Neural crest cell (in vitro differentiated cells): ENCODE data around the gene DISP1. TPM values are rescaled to one million over a fixed set of nuclear protein-coding genes. Genes with fewer than 3 reads are reported as not detected.

Experiments used
- DNase-seq: peaks from one replicate; pipeline ENCODE4 v3.0.0; 2021; ENCODE audit warnings: low read depth, mixed read lengths, low spot score
- H3K27ac Mint-ChIP-seq: one replicate; pipeline ENCODE4 v1.8.0; 2021; ENCODE audit warnings: mild to moderate bottlenecking, mixed read lengths; ENCODE audit not compliant: unreplicated experiment
- H3K27me3 Mint-ChIP-seq: 2 replicates; pipeline ENCODE4 v1.8.0; 2021; ENCODE audit warnings: low read depth, mild to moderate bottlenecking, mixed read lengths
- H3K36me3 Mint-ChIP-seq: 2 replicates; pipeline ENCODE4 v1.8.0; 2021; ENCODE audit warnings: low read depth, mild to moderate bottlenecking, mixed read lengths
- H3K4me1 Mint-ChIP-seq: 2 replicates; pipeline ENCODE4 v1.8.0; 2021; ENCODE audit warnings: mixed read lengths
- H3K4me3 Mint-ChIP-seq: one replicate; pipeline ENCODE4 v1.8.0; 2021; ENCODE audit warnings: mild to moderate bottlenecking, mixed read lengths
- H3K9me3 Mint-ChIP-seq: 2 replicates; pipeline ENCODE4 v1.8.0; 2021; ENCODE audit warnings: mixed read lengths
- CTCF ChIP-seq: fragments of 200-600 bp; sonication (generic); conservative IDR thresholded peaks from 2 replicates; pipeline ENCODE4 v1.5.0; 2021; ENCODE audit warnings: antibody characterized with exemption, mild to moderate bottlenecking
- total RNA-seq: library from RNA; stranded (reverse); gene quantifications from 2 replicates; pipeline ENCODE4 v1.2.1, GENCODE V29; 2021

DISP1 gene
- total RNA-seq, 1 donor from 2014 or later, result 11.8 TPM

DNA sequence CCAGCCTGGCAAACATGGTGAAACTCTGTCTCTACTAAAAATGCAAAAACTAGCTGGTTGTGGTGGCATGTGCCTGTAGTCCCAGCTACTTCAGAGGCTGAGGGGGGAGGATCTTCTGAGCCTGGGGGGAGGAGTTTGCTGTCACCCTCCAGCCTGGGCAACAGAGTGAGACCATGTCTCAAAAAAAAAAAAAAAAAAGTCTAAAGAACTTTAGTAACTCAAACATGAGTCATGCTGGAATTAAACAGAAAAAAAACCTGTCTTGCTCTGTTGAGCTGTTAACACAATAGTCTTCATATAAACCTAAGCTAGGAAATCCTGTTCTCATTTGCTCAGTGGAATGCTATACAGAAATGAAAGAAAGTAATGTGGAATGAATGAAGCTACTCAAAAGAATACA lies 16.7 kb upstream of the DISP1 start:
- H3K36me3 Mint-ChIP-seq, result no peaks in the 10 kb centered on the region
- H3K9me3 Mint-ChIP-seq, result no peaks in the 10 kb centered on the region
- peaks cover 6% of the 10 kb centered on the region for H3K4me1 Mint-ChIP-seq
- H3K27me3 Mint-ChIP-seq, result no peaks in the 10 kb centered on the region
- H3K27ac Mint-ChIP-seq, result no peak overlapping the region
- TF ChIP-seq CTCF, result no peak
- no peak overlapping the region for H3K4me3 Mint-ChIP-seq
- DNase-seq, result no peak

DNA sequence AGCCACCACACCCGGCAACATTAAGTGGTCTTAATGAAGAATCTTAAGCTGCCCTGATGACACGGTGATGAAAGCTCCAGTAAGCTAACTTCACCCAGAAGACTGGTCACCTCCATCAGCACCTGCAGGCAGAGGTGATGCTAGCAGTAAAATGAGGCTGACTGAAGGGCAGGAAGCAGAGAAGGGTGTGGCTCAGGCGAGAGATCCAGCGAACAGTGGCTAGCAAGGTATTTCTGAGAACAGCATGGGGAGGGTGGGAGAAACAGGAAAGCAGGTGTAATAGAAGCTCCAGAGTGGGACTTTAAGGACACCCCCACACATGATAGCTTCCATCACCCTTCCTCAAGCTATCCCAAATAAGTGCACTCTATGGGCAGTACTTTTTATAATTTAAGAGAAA lies 15.9 kb upstream of the DISP1 start:
- peaks cover 10% of the 10 kb centered on the region for H3K4me1 Mint-ChIP-seq
- no peaks in the 10 kb centered on the region for H3K36me3 Mint-ChIP-seq
- no peak overlapping the region for H3K27ac Mint-ChIP-seq
- H3K9me3 Mint-ChIP-seq, result no peaks in the 10 kb centered on the region
- no peaks in the 10 kb centered on the region for H3K27me3 Mint-ChIP-seq
- TF ChIP-seq CTCF, result no peak
- H3K4me3 Mint-ChIP-seq, result no peak overlapping the region
- DNase-seq, result no peak

DNA sequence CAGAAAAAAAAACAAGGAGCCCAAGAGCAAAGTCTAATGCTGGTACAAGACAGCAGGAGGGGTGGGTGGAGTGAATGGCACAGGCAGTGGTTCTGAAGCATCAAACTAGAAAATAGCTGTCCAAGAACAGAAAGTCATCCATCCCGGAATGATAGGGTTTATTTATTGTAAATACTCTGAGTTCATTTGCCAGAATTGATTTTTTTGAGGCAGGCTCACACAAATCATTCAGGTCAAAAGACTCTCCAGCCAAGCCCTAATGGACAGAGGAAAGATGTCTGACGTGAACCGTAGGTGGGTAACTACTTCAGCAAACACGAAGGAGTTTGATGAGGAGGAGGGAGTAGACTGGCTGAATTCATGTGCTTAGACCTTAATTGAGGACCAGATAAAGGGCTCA lies 13.8 kb upstream of the DISP1 start:
- no peak for TF ChIP-seq CTCF
- DNase-seq, result no peak
- Mint-ChIP-seq H3K9me3 (no peaks in the 10 kb centered on the region), H3K4me3 (no peak overlapping the region), H3K27ac (no peak overlapping the region), H3K36me3 (no peaks in the 10 kb centered on the region), H3K4me1 (peaks cover 24% of the 10 kb centered on the region), H3K27me3 (no peaks in the 10 kb centered on the region)

DNA sequence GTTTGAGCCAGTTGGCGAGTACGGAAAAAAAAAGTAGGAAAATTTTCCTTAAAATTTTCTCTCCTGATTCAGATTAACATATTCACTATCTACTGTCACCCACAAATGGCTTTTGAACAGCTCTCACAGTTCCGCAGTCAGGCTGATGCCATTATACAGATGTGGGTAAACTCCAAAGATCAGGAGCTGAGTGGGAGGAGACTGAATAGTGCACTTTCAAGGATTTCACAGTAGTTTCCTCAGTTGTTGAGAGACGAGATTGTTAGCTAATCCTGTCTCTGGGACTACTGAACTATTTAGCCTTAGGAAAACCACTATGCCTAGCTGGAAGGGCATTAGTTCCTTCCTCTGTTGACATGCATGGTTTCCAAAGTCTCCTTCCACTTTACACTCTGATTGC lies 3.2 kb upstream of the DISP1 start:
- Mint-ChIP-seq H3K27me3 (no peaks in the 10 kb centered on the region), H3K36me3 (no peaks in the 10 kb centered on the region), H3K9me3 (no peaks in the 10 kb centered on the region), H3K4me3 (peak overlapping the region; percentile 31), H3K4me1 (peaks cover 23% of the 10 kb centered on the region), H3K27ac (no peak overlapping the region)
- TF ChIP-seq CTCF, result no peak
- no peak for DNase-seq

DNA sequence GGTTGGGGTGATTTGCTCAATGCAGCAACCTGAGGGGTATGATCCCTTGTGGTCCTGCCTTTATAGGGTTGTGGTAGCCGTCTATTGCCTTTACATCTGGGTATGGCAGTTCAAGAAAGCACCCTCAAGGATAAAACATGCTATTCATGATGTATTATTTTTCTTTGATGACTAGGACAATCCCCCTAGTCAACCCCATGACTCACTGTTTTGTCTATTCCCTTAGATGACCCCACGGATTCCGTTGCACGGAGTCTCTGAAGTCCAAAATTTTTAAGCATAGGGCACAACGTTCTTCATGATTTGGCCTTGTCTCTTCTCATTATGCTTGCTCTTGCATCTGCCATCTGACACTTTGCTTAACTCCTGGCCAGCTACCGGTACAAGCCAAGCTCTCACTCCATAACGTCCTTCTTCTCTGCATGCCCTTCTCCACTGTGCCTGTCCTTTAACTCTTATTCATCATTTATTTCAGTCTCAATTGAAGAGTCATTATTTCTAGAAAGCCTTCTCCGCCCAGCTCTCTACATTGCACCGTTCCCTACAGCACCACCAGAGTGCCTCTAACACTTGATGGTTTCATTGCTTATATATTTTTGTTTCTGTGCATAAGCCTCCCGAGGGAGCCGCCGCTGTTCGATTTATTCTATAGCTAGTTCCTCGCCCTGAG lies 838 bp upstream of the DISP1 start:
- no peak overlapping the region for H3K27ac Mint-ChIP-seq

More for the DNA sequence above, 838 bp upstream of the DISP1 start:
- peak overlapping the region; percentile 95 for H3K4me3 Mint-ChIP-seq
- DNase-seq, result no peak
- no peaks in the 10 kb centered on the region for H3K27me3 Mint-ChIP-seq
- H3K36me3 Mint-ChIP-seq, result no peaks in the 10 kb centered on the region
- TF ChIP-seq CTCF, result no peak
- no peaks in the 10 kb centered on the region for H3K9me3 Mint-ChIP-seq
- peaks cover 29% of the 10 kb centered on the region for H3K4me1 Mint-ChIP-seq
